ENCODE measurements around the gene SCIN.

DNA sequence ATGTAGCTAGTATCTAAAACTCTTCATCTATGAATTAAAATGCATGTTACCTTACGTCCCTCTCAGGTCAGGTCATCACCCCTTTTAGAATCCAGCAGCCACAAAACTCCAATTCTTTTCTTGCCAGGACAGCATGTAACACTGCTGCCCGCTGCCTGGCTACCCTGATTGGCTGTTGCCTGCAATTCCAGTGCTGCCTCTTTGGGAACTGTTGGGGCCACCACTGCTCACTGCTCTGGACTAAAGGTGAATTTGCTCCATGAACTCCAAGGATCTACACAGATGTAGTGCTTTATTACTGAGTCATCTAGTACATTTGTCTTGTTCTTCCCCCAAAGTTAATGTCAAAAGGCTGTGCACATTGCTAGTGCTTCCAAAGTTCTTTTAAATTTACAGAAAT, 40.4 kb downstream of the SCIN start:
- TF ChIP-seq EZH2phosphoT487 (IDR thresholded peaks at IDR 0.05; ENCODE audit: insufficient read depth, low read depth): no peak
- TF ChIP-seq EZH2 (IDR thresholded peaks at IDR 0.05; ENCODE audit: insufficient read depth, poor library complexity, severe bottlenecking): no peak
